K562 (cell line): ENCODE results near the gene PTPRM.

Source experiments
- CREM ChIP-seq: IDR thresholded peaks from 2 replicates; pipeline ENCODE4 v1.6.1; 2014; ENCODE audit warnings: antibody characterized with exemption, low read depth
- EP300 ChIP-seq: IDR thresholded peaks from 2 replicates; pipeline ENCODE4 v1.6.1; 2012; ENCODE audit warnings: low read length, improper control_type of control experiment
- MAFF ChIP-seq: IDR thresholded peaks from 2 replicates; pipeline ENCODE4 v1.6.1; 2012; ENCODE audit warnings: low read length, improper control_type of control experiment
- MXI1 ChIP-seq: IDR thresholded peaks from 2 replicates; pipeline ENCODE4 v1.6.1; 2011; ENCODE audit warnings: low read depth, mild to moderate bottlenecking, improper control_type of control experiment, low read length
- NR2F6 ChIP-seq: fragments of 450-650 bp; formaldehyde crosslinking; IDR thresholded peaks from 2 replicates; pipeline ENCODE4 v1.4.0; 2020; ENCODE audit warnings: mild to moderate bottlenecking
- POLR2AphosphoS2 ChIP-seq: IDR thresholded peaks from 2 replicates; pipeline ENCODE4 v1.6.1; 2012; ENCODE audit warnings: low read length, improper control_type of control experiment
- RFX5 ChIP-seq: IDR thresholded peaks from 2 replicates; pipeline ENCODE4 v1.6.1; 2011; ENCODE audit warnings: low read depth, mild to moderate bottlenecking, improper control_type of control experiment, low read length
- SMC3 ChIP-seq: conservative IDR thresholded peaks from 2 replicates; pipeline ENCODE4 v1.6.1; 2011; ENCODE audit warnings: low read depth, low read length, improper control_type of control experiment; ENCODE audit not compliant: insufficient read depth
- SNIP1 ChIP-seq: fragments of 450-650 bp; IDR thresholded peaks from 2 replicates; pipeline ENCODE4 v1.7.1; 2017; ENCODE audit warnings: low read depth, mild to moderate bottlenecking
- U2AF1 ChIP-seq: fragments of 200-400 bp; formaldehyde crosslinking; optimal IDR thresholded peaks from 2 replicates; pipeline ENCODE3; 2017; ENCODE audit warnings: mild to moderate bottlenecking, low read depth, low read length, moderate library complexity
- TF ChIP-seq, protein P1 (sequence below): sonication (generic); IDR thresholded peaks from 2 replicates; pipeline ENCODE4 v1.6.1; 2016
- TF ChIP-seq, protein P2 (sequence below), 3 experiments: IDR thresholded peaks in 2 of 3; conservative IDR thresholded peaks in 1 of 3; 2 replicates each; pipeline ENCODE4 v1.5.1; 2011 to 2012; ENCODE audit warnings: low read length in 3 of 3, mild to moderate bottlenecking in 3 of 3, control low read depth in 2 of 3, improper control_type of control experiment in 1 of 3, inconsistent platforms in 1 of 3, low read depth in 1 of 3, mixed read lengths in 1 of 3, moderate library complexity in 1 of 3; ENCODE audit not compliant: insufficient read depth in 2 of 3

DNA sequence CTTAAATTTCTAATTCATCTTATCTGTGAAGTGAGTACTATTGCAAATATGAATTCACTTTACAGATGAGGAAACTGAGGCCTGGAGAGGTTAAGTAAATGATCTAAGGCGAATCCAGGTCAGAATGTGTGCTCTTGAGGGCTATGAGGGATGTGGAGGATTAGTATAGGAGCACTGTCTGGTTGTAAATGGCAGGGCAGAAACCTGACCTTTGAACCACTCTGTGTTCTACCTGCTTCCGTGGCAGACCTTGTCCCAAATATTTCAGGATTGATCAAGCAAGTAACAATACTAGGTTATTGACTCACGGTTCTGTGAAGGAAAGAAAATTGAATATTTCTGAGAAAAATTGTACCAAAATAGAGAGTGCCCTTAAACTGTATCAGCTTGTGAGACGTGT, 74.7 kb downstream of the PTPRM start:
- TF ChIP-seq EP300 (no peak), NR2F6 (CRISPR knock-in tag) (no peak), MXI1 (no peak), MAFF (no peak), CREM (no peak), POLR2AphosphoS2 (no peak), RFX5 (no peak), U2AF1 (no peak), SMC3 (no peak), SNIP1 (no peak)
- TF ChIP-seq, protein P1, sequence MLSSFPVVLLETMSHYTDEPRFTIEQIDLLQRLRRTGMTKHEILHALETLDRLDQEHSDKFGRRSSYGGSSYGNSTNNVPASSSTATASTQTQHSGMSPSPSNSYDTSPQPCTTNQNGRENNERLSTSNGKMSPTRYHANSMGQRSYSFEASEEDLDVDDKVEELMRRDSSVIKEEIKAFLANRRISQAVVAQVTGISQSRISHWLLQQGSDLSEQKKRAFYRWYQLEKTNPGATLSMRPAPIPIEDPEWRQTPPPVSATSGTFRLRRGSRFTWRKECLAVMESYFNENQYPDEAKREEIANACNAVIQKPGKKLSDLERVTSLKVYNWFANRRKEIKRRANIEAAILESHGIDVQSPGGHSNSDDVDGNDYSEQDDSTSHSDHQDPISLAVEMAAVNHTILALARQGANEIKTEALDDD, result no peak
- TF ChIP-seq, protein P2, sequence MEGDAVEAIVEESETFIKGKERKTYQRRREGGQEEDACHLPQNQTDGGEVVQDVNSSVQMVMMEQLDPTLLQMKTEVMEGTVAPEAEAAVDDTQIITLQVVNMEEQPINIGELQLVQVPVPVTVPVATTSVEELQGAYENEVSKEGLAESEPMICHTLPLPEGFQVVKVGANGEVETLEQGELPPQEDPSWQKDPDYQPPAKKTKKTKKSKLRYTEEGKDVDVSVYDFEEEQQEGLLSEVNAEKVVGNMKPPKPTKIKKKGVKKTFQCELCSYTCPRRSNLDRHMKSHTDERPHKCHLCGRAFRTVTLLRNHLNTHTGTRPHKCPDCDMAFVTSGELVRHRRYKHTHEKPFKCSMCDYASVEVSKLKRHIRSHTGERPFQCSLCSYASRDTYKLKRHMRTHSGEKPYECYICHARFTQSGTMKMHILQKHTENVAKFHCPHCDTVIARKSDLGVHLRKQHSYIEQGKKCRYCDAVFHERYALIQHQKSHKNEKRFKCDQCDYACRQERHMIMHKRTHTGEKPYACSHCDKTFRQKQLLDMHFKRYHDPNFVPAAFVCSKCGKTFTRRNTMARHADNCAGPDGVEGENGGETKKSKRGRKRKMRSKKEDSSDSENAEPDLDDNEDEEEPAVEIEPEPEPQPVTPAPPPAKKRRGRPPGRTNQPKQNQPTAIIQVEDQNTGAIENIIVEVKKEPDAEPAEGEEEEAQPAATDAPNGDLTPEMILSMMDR (IDR thresholded peaks at IDR 0.05 in 2 of 3, conservative IDR thresholded peaks at IDR 0.05 in 1 of 3; ENCODE audit: insufficient read depth in 2 of 3, low read depth in 1 of 3, low read length in 3 of 3), result no peak
